HepG2 (cell line): ENCODE data around the gene PLEKHB1. TPM values are rescaled to one million over a fixed set of nuclear protein-coding genes. Genes with fewer than 3 reads are reported as not detected.
A peak's percentile ranks its signal among the peaks of the same experiment; 100 is the strongest.

Experiments used
- AGO2 ChIP-seq: fragments of 200-400 bp; formaldehyde crosslinking; optimal IDR thresholded peaks from 2 replicates; pipeline ENCODE3; 2017; ENCODE audit warnings: mild to moderate bottlenecking, low read depth, low read length, moderate library complexity
- BHLHE40 ChIP-seq: IDR thresholded peaks from 2 replicates; pipeline ENCODE4 v1.6.1; 2011; ENCODE audit warnings: low read length, improper control_type of control experiment
- CSRNP2 ChIP-seq: sonication (generic); formaldehyde crosslinking; conservative IDR thresholded peaks from 2 replicates; pipeline ENCODE4 v1.8.0; 2022; ENCODE audit warnings: low read depth, missing genetic modification reagents
- EHMT2 ChIP-seq: fragments of 200-600 bp; sonication (generic); IDR thresholded peaks from 2 replicates; pipeline ENCODE4 v1.7.0; 2017; ENCODE audit warnings: antibody characterized with exemption, low read depth, low read length, borderline replicate concordance
- FOSL2 ChIP-seq: sonication (generic); formaldehyde crosslinking; IDR thresholded peaks from 2 replicates; pipeline ENCODE4 v1.4.0; 2020; ENCODE audit warnings: missing genetic modification reagents
- FOXK2 ChIP-seq: fragments of 450-650 bp; IDR thresholded peaks from 2 replicates; pipeline ENCODE4 v1.6.1; 2016
- HNF4A ChIP-seq: sonication (generic); formaldehyde crosslinking; IDR thresholded peaks from 2 replicates; pipeline ENCODE4 v1.4.0; 2020; ENCODE audit warnings: missing genetic modification reagents
- MTA3 ChIP-seq: sonication (generic); formaldehyde crosslinking; IDR thresholded peaks from 2 replicates; pipeline ENCODE4 v1.4.0; 2020; ENCODE audit warnings: missing genetic modification reagents
- NFAT5 ChIP-seq: sonication (generic); formaldehyde crosslinking; IDR thresholded peaks from 2 replicates; pipeline ENCODE4 v1.4.0; 2020; ENCODE audit warnings: missing genetic modification reagents
- PTBP1 ChIP-seq: fragments of 200-400 bp; formaldehyde crosslinking; IDR thresholded peaks from 2 replicates; pipeline ENCODE4 v1.6.1; 2018; ENCODE audit warnings: low read length, low read depth; ENCODE audit not compliant: poor library complexity, severe bottlenecking
- RARA ChIP-seq: IDR thresholded peaks from 2 replicates; pipeline ENCODE4 v1.6.1; 2016; ENCODE audit warnings: missing genetic modification reagents, missing compliant biosample characterization
- RFXANK ChIP-seq: IDR thresholded peaks from 2 replicates; pipeline ENCODE4 v1.6.1; 2016
- ZFP36 ChIP-seq: fragments of 150-350 bp; IDR thresholded peaks from 2 replicates; pipeline ENCODE4 v1.6.1; 2018; ENCODE audit warnings: borderline replicate concordance, low read length, low read depth; ENCODE audit not compliant: partially characterized antibody
- ZFY ChIP-seq: sonication (generic); formaldehyde crosslinking; IDR thresholded peaks from 2 replicates; pipeline ENCODE4 v1.4.0; 2020; ENCODE audit warnings: missing genetic modification reagents
- ZNF276 ChIP-seq: sonication (generic); formaldehyde crosslinking; IDR thresholded peaks from 2 replicates; pipeline ENCODE4 v1.4.0; 2020; ENCODE audit warnings: mild to moderate bottlenecking, low read depth, missing genetic modification reagents
- ZNF569 ChIP-seq: sonication (generic); formaldehyde crosslinking; IDR thresholded peaks from 2 replicates; pipeline ENCODE4 v1.5.0; 2020; ENCODE audit warnings: mild to moderate bottlenecking, missing genetic modification reagents, moderate library complexity, borderline replicate concordance
- ZNF576 ChIP-seq: sonication (generic); formaldehyde crosslinking; IDR thresholded peaks from 2 replicates; pipeline ENCODE4 v1.4.0; 2020; ENCODE audit warnings: mild to moderate bottlenecking, missing genetic modification reagents
- ZNF784 ChIP-seq: sonication (generic); formaldehyde crosslinking; IDR thresholded peaks from 2 replicates; pipeline ENCODE4 v1.5.1; 2020; ENCODE audit warnings: missing genetic modification reagents, mild to moderate bottlenecking, borderline replicate concordance
- ZNF841 ChIP-seq: sonication (generic); formaldehyde crosslinking; IDR thresholded peaks from 2 replicates; pipeline ENCODE4 v1.8.1; 2023; ENCODE audit warnings: missing genetic modification reagents, borderline replicate concordance
- polyA plus RNA-seq, 8 experiments: library from polyadenylated mRNA; depleted of rRNA in 3 of 8; stranded (reverse) in 7 of 8; unstranded in 1 of 8; fragments of >200 nt; fragmentation: Illumina TruSeq in 4 of 8; extraction: Trizol in 4 of 8; gene quantifications; 2 replicates each; pipeline versions ENCODE4 v1.2.1 to v1.2.3, GENCODE V29; 2011 to 2016; ENCODE audit warnings: low read depth in 4 of 8, missing spikeins in 1 of 8, mixed read lengths in 1 of 8; ENCODE audit not compliant: insufficient read depth in 1 of 8
- total RNA-seq, 5 experiments: library from RNA; depleted of rRNA; stranded (reverse); fragments of >200 nt; fragmentation: Illumina TruSeq; extraction: Trizol; gene quantifications; 2 replicates each; pipeline ENCODE4 v1.2.3, GENCODE V29; 2016; ENCODE audit warnings: low read depth in 1 of 5

Gene PLEKHB1
- total and polyA plus RNA-seq, 2 of the 13 experiments (the other 11 are each of a cell fraction or from before 2014, with no cell fraction given): 68.0 to 99.3 TPM

- TF ChIP-seq PTBP1: no peak
- no peak for TF ChIP-seq RFXANK (CRISPR knock-in tag)
- TF ChIP-seq NFAT5: no peak
- 0 out of 2 replicates have a peak, but pooled peaks have one; percentile 28 for TF ChIP-seq ZFY (CRISPR knock-in tag)
- TF ChIP-seq CSRNP2: no peak
- peak; percentile 89 for TF ChIP-seq HNF4A (CRISPR knock-in tag)
- TF ChIP-seq AGO2: no peak
- TF ChIP-seq EHMT2: no peak
- no peak for TF ChIP-seq ZNF576
- TF ChIP-seq MTA3: no peak
- TF ChIP-seq ZNF784 (CRISPR knock-in tag): 0 out of 2 replicates have a peak, but pooled peaks have one; percentile 34
- TF ChIP-seq ZNF569 (CRISPR knock-in tag): no peak
- TF ChIP-seq BHLHE40: peak; percentile 40
- TF ChIP-seq ZNF841 (CRISPR knock-in tag): no peak
- TF ChIP-seq FOSL2 (CRISPR knock-in tag): peak; percentile 51; the same call in 1 of the 2 replicates
- TF ChIP-seq ZFP36: no peak
- peak; percentile 48 for TF ChIP-seq RARA (CRISPR knock-in tag)
- TF ChIP-seq ZNF276 (CRISPR knock-in tag): no peak
- TF ChIP-seq FOXK2: no peak
Observed at GRCh38 chr11:73654482-73655021, 8.2 kb downstream of the PLEKHB1 start (continued).
